Activated CD4-positive, alpha-beta T cell treated with anti-CD3 and anti-CD28 coated beads for 36 hours (primary cell): ENCODE results near the gene PRB4. TPM values are rescaled to one million over a fixed set of nuclear protein-coding genes. Genes with fewer than 3 reads are reported as not detected.

Experiments used
- total RNA-seq, 2 experiments: library from RNA; stranded (reverse); gene quantifications; one replicate each; pipeline ENCODE4 v1.2.3, GENCODE V29; 2021

Gene PRB4
- total RNA-seq, 2 experiments from 2014 or later: not detected

Other genes with a start within 250 kb of the PRB4 start
- gene TAS2R46, start 248.1 kb downstream of the PRB4 start, total RNA-seq: under 1 TPM in 1 of 2 experiments, not detected in 1; 0.46 TPM
- gene TAS2R43, start 218.1 kb downstream of the PRB4 start, total RNA-seq: under 1 TPM; 0.64 to 0.81 TPM
- 1 to 10 TPM in 1 of 2 experiments, under 1 TPM in 1; 0.87 to 1.4 TPM for gene TAS2R30, start 175.8 kb downstream of the PRB4 start, total RNA-seq
- 1 to 10 TPM; 6.8 to 7.9 TPM for gene SMIM10L1, start 139.2 kb downstream of the PRB4 start, total RNA-seq
- not detected for gene TAS2R42, start 123.5 kb downstream of the PRB4 start, total RNA-seq
- not detected for gene PRB3, start 40.7 kb downstream of the PRB4 start, total RNA-seq
- not detected for gene PRB2, start 85.1 kb upstream of the PRB4 start, total RNA-seq